HG03521 (cell line): ENCODE measurements around the gene STAC3.

Experiments used
- ATAC-seq: cut with Tn5 transposase; IDR thresholded peaks from one replicate; pipeline ENCODE4 v1.9.1; 2021; ENCODE audit warnings: mild to moderate bottlenecking, moderate library complexity; ENCODE audit not compliant: unreplicated experiment

The STAC3 gene

DNA sequence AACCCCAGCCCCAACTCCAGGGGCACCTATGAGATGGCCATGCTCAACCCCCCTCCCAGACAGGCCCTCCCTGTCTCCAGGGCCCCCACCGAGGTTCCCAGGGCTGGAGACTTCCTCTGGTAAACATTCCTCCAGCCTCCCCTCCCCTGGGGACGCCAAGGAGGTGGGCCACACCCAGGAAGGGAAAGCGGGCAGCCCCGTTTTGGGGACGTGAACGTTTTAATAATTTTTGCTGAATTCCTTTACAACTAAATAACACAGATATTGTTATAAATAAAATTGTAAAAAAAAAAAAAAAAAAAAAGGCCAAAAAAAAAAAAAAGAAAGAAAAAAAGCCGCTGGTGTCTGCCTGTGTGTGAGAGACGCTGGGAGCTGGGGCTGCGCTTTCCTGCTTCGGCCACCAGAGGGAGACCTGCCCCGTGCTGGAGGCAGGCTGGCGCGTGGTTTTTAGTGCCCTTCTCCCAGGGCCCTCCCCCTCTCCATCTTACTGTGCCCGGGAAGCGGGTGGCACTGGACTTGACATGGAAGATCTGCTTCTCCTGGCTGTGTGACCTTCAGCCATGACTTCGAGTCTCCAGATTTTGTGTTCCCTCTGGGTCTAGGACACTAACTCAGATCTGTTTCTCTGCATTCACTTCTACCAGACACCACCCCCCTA lies 37.8 kb downstream of the STAC3 start:
- no peak for ATAC-seq

DNA sequence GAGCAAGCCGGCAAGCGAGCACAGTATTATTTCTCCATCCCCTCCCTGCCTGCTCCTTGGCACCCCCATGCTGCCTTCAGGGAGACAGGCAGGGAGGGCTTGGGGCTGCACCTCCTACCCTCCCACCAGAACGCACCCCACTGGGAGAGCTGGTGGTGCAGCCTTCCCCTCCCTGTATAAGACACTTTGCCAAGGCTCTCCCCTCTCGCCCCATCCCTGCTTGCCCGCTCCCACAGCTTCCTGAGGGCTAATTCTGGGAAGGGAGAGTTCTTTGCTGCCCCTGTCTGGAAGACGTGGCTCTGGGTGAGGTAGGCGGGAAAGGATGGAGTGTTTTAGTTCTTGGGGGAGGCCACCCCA lies 38.3 kb downstream of the STAC3 start:
- ATAC-seq: no peak

DNA sequence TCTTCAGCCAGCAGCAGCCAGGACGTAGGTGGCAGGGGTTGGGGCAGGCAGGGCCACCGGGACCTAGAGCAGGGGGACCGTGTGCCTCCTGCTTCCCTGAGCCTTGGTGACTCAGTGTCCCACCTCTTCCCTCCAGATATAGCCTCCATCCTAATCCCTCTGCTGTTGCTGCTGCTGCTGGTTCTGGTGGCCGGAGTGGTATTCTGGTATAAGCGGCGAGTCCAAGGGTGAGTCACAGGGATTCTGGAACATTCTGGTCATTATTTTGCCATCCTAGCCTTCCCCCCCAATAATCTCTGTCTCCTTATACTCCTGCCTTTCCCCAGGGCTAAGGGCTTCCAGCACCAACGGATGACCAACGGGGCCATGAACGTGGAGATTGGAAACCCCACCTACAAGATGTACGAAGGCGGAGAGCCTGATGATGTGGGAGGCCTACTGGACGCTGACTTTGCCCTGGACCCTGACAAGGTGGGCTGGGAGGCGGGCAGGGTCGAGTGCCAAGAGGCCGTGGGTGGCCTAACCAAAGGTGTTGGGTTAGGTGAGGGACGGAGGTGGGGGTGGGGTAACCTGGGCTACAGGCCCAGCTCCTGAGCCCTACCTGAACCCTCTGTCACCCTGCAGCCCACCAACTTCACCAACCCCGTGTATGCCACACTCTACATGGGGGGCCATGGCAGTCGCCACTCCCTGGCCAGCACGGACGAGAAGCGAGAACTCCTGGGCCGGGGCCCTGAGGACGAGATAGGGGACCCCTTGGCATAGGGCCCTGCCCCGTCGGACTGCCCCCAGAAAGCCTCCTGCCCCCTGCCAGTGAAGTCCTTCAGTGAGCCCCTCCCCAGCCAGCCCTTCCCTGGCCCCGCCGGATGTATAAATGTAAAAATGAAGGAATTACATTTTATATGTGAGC lies 38.9 kb downstream of the STAC3 start:
- ATAC-seq: no peak

DNA sequence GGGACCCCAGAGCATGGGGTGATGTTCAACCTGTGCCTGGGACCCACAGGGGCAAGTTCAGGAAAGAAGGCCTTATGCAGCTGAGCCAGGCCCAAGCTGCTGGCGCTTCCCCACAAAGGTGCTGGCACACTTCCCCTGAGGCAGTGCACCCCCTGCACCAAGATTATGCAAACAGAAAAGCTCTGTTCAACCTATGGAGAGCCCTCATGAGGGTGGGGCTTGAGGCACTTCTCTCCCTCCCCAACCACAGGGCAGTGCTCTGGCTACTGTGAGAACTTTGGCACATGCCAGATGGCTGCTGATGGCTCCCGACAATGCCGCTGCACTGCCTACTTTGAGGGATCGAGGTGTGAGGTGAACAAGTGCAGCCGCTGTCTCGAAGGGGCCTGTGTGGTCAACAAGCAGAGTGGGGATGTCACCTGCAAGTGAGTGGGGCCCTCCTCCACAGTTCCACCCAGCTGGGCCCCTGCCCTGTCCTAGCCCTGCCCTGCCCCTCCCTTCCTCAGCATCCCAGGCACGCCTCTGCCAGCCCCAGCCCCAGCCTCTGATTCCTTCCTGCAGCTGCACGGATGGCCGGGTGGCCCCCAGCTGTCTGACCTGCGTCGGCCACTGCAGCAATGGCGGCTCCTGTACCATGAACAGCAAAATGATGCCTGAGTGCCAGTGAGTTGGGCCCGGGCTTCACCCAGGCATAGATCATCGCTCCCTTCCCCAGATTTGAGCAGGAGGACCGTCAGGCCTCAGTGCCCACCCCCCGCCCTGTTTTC lies 39.9 kb downstream of the STAC3 start:
- ATAC-seq: no peak

DNA sequence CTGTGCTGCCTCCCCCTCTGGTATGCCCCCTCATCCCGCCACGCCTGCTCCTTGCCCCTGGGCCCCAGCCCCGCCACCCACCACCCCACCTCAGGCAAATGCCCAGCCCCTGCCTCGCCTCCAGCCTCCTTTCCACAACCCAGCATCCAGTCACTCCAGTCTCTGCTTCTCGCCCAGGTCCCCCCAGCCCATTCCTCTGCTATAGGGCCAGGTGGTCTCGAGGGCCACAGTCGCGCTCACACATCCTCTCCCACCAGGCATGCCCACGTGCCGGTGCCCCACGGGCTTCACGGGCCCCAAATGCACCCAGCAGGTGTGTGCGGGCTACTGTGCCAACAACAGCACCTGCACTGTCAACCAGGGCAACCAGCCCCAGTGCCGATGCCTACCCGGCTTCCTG lies 40.5 kb downstream of the STAC3 start:
- ATAC-seq: no peak

DNA sequence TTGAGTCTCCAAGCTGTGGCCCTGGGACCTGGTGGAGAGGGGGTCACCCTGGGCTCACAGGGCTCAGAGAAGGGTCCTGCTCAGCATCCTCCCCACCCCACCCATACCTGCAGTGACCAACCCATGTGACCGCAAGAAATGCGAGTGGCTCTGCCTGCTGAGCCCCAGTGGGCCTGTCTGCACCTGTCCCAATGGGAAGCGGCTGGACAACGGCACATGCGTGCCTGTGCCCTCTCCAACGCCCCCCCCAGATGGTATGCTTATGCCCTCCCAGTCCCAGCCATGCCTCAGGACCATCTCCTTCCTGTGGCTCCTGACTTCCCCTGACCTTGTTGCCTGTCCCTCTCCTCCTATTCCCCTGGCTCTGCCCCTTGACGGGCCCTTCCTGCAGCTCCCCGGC lies 41.1 kb downstream of the STAC3 start:
- no peak for ATAC-seq

DNA sequence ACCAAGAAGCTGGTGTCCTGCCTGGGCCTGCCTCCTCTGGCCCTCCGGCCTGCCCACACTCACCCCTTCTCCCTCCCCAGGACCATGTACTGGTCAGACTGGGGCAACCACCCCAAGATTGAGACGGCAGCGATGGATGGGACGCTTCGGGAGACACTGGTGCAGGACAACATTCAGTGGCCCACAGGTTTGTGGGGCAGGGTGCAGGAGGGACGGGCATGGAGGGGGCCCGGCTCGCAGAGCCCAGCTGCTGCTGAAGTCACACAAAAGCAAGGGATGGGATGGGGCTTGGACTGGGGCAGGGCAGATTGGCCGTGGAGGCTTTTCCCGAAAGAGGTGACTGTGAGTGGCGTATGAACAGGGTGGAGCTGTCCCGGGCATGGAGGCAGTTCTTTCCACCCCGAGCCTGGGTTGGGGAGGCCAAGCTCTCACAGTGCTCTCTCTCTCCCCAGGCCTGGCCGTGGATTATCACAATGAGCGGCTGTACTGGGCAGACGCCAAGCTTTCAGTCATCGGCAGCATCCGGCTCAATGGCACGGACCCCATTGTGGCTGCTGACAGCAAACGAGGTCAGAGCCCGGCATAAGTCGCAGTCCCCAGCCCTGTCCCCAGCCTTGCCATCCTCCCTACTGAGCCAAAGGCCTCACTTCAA lies 42.2 kb downstream of the STAC3 start:
- no peak for ATAC-seq

DNA sequence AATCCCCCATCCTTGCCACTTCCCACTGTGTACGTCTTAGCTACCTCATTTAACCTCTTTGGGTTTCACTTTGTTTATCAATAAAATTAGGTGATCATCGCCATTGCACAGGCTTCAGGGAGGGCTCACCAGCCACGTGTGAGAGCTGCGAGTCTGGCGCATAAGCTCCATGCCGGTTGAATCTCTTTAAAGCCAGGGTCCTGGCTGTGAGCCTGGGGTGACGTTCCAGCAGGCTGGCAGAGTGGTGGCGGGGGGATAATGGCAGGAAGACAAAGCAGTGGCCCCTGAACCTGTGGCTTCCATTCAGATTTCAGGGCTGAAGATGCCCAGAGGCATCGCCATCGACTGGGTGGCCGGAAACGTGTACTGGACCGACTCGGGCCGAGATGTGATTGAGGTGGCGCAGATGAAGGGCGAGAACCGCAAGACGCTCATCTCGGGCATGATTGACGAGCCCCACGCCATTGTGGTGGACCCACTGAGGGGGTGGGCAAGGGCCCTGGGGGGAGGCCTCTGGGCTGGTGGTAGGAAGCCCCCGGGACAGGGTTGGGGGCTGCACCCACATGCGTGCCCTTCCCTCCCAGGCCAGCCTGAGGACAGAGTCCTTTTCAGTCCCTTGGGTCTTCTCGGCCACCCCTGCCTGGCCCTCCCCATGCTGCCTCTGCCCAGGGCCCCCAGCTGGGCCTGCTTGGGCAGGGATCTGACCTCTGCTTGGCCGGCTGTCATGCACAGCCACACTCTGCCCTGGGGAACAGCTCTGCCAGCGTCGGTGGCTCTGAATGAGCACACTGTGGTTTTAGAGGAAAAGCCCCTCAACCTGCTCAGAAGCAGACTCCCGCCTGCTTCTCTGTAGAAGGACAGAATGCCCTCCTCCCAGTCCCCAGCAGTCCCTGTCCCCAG lies 43.0 kb downstream of the STAC3 start:
- no peak for ATAC-seq

DNA sequence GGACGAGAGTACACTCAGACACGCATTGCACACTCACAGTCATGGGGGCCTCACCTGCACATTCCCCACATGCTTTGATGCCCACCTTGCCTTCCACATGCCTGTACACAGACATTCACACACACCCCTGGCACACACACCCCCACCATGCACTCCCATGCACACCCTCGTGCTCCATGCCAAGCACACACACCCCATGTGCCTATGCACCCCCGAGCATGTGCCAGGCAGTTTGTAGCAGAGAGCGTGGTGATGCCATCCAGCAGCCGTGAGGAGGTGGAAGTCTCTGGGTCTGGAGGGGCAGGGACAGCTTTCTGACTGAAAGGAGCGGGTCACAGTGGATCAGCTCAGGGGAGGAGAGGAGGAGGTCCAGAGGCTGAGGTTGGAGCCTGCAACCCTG lies 45.1 kb downstream of the STAC3 start:
- ATAC-seq: no peak

DNA sequence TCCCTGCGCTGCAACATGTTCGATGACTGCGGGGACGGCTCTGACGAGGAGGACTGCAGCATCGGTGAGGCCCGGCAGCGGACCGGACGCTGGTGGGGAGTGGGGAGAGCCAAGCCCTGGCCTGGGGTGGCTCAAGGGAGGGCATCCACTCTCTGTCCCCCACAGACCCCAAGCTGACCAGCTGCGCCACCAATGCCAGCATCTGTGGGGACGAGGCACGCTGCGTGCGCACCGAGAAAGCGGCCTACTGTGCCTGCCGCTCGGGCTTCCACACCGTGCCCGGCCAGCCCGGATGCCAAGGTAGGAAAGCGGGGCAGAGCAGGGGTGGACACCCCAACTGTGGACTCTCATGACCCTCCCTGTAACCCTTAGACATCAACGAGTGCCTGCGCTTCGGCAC lies 45.8 kb downstream of the STAC3 start:
- ATAC-seq: no peak

DNA sequence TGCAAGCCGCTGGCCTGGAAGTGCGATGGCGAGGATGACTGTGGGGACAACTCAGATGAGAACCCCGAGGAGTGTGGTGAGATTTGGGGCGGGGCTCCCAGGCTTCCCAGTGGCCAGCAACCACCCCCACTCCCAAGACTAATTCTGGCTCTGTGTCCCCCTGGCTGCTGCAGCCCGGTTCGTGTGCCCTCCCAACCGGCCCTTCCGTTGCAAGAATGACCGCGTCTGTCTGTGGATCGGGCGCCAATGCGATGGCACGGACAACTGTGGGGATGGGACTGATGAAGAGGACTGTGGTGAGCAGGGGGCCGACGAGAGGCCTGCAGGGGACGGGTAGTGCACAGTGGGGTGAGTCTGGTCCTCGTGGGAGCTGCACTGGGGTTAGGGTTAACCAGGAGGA lies 46.5 kb downstream of the STAC3 start:
- ATAC-seq: no peak

DNA sequence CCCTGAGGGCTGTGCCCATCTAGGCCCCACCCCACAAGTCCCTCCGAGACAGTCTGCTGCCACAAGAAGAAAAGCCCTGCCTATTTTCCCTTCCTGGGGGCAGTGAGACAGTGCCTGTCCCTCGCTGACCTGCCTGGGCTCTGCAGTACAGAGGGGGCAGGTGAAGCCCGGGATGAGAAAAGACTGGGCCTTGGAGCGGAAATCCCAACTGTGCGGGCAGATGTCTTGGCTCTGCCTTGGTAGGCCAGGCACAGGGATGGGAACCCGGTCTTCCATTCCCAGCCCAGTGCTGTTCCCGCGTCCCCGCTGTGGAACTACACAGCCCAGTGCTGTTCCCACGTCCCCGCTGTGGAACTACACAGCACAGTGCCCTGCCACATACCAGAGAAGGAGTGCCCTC lies 47.2 kb downstream of the STAC3 start:
- no peak for ATAC-seq

DNA sequence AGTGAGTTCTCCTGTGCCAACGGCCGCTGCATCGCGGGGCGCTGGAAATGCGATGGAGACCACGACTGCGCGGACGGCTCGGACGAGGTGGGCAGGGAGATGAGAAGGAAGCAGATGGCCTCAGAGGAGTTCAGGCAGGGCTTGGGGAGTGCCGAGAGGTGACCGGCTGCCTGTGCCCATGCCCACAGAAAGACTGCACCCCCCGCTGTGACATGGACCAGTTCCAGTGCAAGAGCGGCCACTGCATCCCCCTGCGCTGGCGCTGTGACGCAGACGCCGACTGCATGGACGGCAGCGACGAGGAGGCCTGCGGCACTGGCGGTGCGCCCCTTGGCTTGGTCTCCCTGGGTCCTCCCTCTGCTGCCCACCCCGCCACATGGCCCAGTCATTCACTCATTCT lies 47.8 kb downstream of the STAC3 start:
- no peak for ATAC-seq

DNA sequence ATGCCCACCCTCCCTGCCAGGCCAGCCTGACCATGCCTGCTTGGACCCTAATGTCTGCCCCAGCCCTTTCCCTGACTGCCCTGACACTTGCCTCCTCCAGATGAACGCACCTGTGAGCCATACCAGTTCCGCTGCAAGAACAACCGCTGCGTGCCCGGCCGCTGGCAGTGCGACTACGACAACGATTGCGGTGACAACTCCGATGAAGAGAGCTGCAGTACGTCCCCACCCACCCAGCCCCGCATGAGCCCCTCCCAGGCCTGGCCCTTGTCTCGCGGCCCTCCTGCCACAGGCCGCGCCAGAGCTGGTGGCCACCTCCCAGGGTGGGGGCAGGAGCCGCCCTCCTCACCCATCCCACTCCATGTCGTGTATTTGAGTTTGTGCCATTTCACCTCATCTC lies 48.7 kb downstream of the STAC3 start:
- ATAC-seq: no peak

DNA sequence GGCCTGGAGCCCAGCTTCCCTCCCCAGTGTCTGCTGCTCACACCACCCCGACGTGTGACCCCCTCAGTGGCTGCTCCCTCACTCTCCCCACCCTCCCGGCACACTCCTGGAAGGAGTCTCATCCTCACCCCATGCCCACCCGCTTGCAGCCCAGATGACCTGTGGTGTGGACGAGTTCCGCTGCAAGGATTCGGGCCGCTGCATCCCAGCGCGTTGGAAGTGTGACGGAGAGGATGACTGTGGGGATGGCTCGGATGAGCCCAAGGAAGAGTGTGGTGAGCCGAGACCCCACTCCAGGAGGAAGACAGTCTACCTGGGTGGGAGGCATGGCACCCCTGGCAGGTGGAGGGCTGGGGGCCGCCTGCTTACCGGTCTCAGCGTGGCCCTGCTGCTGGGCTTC lies 49.4 kb downstream of the STAC3 start:
- no peak for ATAC-seq

DNA sequence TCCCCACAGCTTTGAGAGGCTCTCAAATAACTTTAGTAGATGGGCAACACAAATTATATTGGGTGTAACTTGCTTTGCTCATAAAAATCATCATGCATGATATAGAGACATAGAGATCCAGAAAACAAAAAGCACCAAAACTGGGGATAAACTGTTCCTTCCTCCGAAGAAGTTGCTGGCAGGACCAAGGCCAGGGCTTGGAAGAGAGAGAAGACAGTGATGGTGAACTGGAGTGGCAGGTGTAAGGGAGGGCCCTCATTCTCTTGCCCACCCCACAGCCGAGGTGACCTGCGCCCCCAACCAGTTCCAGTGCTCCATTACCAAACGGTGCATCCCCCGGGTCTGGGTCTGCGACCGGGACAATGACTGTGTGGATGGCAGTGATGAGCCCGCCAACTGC lies 49.8 kb downstream of the STAC3 start:
- ATAC-seq: no peak

DNA sequence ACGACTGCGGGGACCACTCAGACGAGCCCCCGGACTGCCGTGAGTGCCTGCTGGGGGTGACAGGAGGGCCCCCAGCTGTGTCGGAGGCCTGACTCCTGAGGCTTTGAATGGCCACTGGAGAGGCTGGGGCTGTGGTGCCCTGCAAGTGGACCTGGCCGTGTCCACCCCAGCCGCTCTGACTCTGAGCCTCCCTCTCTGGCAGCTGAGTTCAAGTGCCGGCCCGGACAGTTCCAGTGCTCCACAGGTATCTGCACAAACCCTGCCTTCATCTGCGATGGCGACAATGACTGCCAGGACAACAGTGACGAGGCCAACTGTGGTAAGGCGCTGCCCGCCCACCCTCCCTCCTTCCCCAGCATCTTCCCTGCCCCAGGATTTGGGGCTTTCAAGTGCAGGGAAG lies 50.5 kb downstream of the STAC3 start:
- no peak for ATAC-seq

DNA sequence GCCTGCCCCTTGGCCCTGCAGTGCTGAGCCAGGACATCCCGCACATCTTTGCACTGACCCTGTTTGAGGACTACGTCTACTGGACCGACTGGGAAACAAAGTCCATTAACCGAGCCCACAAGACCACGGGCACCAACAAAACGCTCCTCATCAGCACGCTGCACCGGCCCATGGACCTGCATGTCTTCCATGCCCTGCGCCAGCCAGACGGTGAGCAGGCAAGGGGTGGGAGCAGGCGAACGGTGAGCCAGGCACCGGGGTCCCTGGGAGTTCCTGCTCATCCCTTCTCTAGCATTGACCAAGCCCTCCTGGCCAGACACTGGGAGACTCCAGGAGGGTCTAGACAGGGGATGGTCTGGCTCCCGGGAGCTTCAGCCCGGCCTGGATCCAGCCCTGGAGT lies 51.8 kb downstream of the STAC3 start:
- ATAC-seq: no peak

DNA sequence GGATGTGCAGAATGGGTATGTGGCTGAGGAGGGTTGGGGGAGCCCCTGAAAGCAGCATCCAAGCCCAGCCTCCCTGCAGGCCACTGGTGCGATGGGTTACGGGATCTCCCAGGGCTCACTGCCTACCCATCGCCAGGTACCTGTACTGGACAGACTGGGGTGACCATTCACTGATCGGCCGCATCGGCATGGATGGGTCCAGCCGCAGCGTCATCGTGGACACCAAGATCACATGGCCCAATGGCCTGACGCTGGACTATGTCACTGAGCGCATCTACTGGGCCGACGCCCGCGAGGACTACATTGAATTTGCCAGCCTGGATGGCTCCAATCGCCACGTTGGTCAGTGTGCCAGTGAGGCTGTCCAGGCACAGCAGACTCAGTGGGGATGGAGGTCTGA lies 52.7 kb downstream of the STAC3 start:
- ATAC-seq: no peak

DNA sequence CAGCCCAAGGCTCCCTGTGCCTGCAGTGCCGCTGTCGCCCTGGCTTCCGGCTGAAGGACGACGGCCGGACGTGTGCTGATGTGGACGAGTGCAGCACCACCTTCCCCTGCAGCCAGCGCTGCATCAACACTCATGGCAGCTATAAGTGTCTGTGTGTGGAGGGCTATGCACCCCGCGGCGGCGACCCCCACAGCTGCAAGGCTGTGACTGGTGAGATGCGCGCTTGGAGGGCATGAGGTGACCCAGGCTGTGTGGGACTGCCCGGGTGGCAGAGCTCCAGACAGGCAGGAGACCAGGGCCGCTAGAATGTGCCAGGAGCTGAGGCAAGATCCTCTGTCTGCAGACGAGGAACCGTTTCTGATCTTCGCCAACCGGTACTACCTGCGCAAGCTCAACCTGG lies 54.0 kb downstream of the STAC3 start:
- no peak for ATAC-seq
